Tibial nerve (tissue), 3 donors: ENCODE data around the gene POLR3GL.
A peak's percentile ranks its signal among the peaks of the same experiment; 100 is the strongest.

ENCODE experiments used
- CTCF ChIP-seq, 5 experiments: fragments of 200-600 bp in 3 of 5; fragments of 450-650 bp in 2 of 5; sonication (generic) in 3 of 5; IDR thresholded peaks; one replicate each; pipeline ENCODE4 v1.5.1; 2016 to 2019; ENCODE audit warnings: antibody characterized with exemption in 5 of 5, mild to moderate bottlenecking in 3 of 5, moderate library complexity in 2 of 5
- POLR2A ChIP-seq, 2 donors: fragments of 450-650 bp; IDR thresholded peaks; one replicate each; pipeline ENCODE4 v1.6.1; 2017; ENCODE audit warnings: antibody characterized with exemption in 2 of 2, mild to moderate bottlenecking in 2 of 2, moderate library complexity in 2 of 2

DNA sequence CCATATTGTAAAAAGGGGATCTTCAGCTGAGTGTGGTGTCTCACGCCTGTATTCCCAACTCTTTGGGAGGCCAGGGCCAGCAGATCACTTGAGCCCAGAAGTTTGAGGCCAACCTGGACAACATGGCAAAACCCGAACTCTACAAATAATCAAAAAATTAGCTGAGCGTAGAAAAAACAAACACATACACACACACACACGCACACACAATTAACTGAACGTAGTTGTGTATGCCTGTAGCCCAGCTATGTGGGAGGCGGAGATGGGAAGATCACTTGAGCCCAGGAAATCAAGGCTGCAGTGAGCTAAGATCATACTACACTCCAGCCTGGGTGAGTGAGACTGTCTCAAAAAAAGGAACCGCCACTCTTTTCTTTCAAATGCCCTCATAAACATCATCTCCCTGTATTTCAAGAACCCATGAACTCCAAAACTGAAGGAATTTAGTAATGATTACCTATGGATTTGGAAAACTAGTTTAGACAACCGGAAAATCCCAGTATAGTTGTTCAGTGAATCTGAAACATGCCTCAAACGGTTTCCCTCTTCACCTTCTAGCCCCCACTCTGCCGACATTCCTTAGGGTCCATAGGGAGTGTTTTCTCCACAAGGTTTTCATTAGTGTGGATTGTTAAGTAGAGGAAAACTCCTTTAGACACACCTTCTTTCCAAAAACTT lies 27.4 kb downstream of the POLR3GL start:
- no peak for TF ChIP-seq CTCF (IDR thresholded peaks at IDR 0.05)
- peak; percentile 10 to 36 for TF ChIP-seq POLR2A (IDR thresholded peaks at IDR 0.05)
